ENCODE data around the gene SERPINB8. TPM values are rescaled to one million over a fixed set of nuclear protein-coding genes. Genes with fewer than 3 reads are reported as not detected.

SERPINB8 gene
- polyA plus RNA-seq, 4 donors = 6.7 to 15.7 (median 12.3) TPM

DNA sequence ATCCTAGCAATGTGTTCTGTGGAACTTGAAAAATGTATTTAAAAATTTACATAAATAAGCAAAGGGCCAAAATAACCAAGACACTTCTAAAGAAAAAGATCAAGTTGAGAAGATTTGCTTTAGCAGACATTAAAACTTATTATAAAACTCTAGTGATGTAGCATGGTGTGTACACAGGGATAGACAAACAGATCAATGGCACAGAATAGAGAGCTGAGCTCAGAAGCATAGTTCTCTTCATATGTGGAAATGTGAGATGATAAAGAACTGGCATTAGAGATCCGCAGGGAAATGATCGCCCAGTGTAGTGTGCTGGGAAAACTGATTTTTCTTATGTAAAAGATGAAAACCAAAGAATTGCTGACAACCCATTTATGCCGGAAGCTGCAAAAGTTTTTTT, 39.4 kb downstream of the SERPINB8 start:
- DNase-seq (no peak), FAIRE-seq (no peak)
- Histone ChIP-seq H3K36me3 (ENCODE audit: control insufficient read depth in 3 of 3, insufficient read depth in 2 of 3, low read depth in 1 of 3, low read length in 3 of 3) (no peaks in the 10 kb centered on the region), H3K9me3 (ENCODE audit: control insufficient read depth in 2 of 2, insufficient read depth in 1 of 2, low read depth in 1 of 2, low read length in 1 of 2) (no peaks in the 10 kb centered on the region), H3K4me3 (ENCODE audit: low read depth in 1 of 3, low read length in 3 of 3) (no peak overlapping the region), H3K27ac (ENCODE audit: low read depth in 1 of 3, low read length in 2 of 3) (no peak overlapping the region), H3K4me1 (ENCODE audit: control insufficient read depth in 3 of 3, insufficient read depth in 2 of 3, low read depth in 1 of 3, low read length in 2 of 3) (no peaks in the 10 kb centered on the region), H3K27me3 (ENCODE audit: control insufficient read depth in 3 of 3, insufficient read depth in 3 of 3, low read length in 3 of 3) (peaks cover 0 to 2% (median 0%) of the 10 kb centered on the region in 3 donors)
- 77 to 86% (median 81%) methylated on average over 3 of the region's 3 CpGs for WGBS, 3 donors

DNA sequence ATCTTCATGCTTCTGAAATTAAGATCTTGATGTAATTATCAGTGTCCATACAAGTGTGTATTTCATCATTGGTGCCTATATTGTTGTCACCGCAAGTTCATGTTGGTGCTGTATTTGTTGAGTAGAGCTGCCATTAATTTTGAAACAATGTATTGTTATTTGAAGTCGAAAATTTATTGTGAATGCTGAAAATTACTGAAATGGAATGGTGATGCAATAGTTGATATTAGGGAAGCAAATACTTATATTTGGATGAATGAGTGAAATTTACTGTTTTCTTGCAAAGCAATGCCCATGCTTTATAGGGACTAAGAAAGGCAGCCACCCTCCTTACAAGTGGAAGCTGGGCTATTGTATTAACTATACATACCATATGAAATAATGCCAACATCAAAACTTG, 41.6 kb downstream of the SERPINB8 start:
- H3K27me3 ChIP-seq (ENCODE audit: control insufficient read depth in 3 of 3, insufficient read depth in 3 of 3, low read length in 3 of 3) = no peaks in the 10 kb centered on the region
- H3K27ac ChIP-seq (ENCODE audit: low read depth in 1 of 3, low read length in 2 of 3) = no peak overlapping the region
- FAIRE-seq (no peak), DNase-seq (no peak)
- no peak overlapping the region for H3K4me3 ChIP-seq (ENCODE audit: low read depth in 1 of 3, low read length in 3 of 3)
- H3K9me3 ChIP-seq (ENCODE audit: control insufficient read depth in 2 of 2, insufficient read depth in 1 of 2, low read depth in 1 of 2, low read length in 1 of 2) = no peaks in the 10 kb centered on the region
- 83 to 86% (median 84%) methylated on average over 2 of the region's 2 CpGs for WGBS, 3 donors
- no peaks in the 10 kb centered on the region for H3K4me1 ChIP-seq (ENCODE audit: control insufficient read depth in 3 of 3, insufficient read depth in 2 of 3, low read depth in 1 of 3, low read length in 2 of 3)
- H3K36me3 ChIP-seq (ENCODE audit: control insufficient read depth in 3 of 3, insufficient read depth in 2 of 3, low read depth in 1 of 3, low read length in 3 of 3) = no peaks in the 10 kb centered on the region

DNA sequence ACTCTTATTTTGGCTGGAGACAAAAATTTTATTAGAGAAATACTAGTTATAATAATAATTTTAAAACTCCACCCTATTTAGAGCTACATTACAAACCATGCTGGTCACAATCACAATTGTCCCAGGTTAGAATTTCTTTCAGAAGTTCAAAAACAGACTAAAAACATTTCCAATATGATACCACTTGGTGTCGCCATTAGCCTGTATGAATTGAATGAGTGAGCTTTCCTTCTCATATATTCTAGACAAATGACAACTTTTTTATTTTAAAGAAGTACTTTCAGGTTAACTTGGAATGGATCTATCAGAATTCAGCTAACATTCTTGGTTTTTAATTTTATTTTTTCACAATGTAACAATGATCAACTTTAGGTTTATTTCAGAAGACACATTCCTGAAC, 48.0 kb downstream of the SERPINB8 start:
- WGBS, 3 donors = 5 to 7% (median 5%) methylated on average over 1 of the region's 1 CpG
- FAIRE-seq (peak; percentile 44), DNase-seq (peak; percentile 14 to 28)
- Histone ChIP-seq H3K4me1 (ENCODE audit: control insufficient read depth in 3 of 3, insufficient read depth in 2 of 3, low read depth in 1 of 3, low read length in 2 of 3) (no peaks in the 10 kb centered on the region), H3K9me3 (ENCODE audit: control insufficient read depth in 2 of 2, insufficient read depth in 1 of 2, low read depth in 1 of 2, low read length in 1 of 2) (no peaks in the 10 kb centered on the region), H3K27me3 (ENCODE audit: control insufficient read depth in 3 of 3, insufficient read depth in 3 of 3, low read length in 3 of 3) (no peaks in the 10 kb centered on the region), H3K4me3 (ENCODE audit: low read depth in 1 of 3, low read length in 3 of 3) (no peak overlapping the region), H3K27ac (ENCODE audit: low read depth in 1 of 3, low read length in 2 of 3) (no peak overlapping the region), H3K36me3 (ENCODE audit: control insufficient read depth in 3 of 3, insufficient read depth in 2 of 3, low read depth in 1 of 3, low read length in 3 of 3) (no peaks in the 10 kb centered on the region)

DNA sequence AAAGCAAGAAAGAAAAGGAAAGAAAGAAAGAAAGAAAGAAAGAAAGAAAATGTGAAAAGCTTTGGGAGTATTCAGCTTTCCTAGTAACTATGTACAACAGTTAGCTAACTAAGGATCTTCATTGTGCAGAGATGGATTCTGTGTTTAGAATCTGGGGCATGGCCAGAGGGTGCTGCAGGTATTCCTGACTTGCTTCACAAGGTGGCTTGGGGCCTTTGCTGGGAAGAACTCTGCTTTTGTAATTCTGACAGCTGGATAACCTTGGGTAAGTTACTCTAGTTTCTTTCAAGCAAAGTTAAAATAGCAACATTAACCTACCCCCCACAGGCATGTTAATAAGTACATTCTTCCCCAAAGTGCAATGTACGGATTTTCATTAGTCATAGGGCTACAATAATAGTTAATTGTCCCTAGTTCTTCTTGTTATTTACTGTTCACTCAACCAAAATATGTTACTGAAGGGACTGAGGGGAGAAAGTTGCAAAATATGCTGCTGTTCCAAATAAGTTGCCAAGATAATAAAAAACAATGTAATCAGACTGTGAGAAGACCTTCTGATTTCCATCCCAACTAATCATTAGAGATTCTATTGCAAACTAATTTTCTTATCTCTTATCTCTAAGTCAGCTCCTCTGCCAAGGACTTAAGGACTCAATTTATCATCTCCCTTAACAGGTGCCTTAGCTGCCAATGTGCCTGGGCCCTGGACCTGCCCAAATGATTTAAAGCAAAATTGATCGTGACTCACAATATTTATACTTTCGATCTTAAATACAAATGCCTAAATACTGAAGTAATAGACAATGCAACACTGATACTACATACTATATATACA, 50.3 kb downstream of the SERPINB8 start:
- H3K4me1 ChIP-seq (ENCODE audit: control insufficient read depth in 3 of 3, insufficient read depth in 2 of 3, low read depth in 1 of 3, low read length in 2 of 3) = no peaks in the 10 kb centered on the region
- 24 to 58% (median 34%) methylated on average over 3 of the region's 3 CpGs for WGBS, 3 donors
- no peak overlapping the region for H3K4me3 ChIP-seq (ENCODE audit: low read depth in 1 of 3, low read length in 3 of 3)

DNA sequence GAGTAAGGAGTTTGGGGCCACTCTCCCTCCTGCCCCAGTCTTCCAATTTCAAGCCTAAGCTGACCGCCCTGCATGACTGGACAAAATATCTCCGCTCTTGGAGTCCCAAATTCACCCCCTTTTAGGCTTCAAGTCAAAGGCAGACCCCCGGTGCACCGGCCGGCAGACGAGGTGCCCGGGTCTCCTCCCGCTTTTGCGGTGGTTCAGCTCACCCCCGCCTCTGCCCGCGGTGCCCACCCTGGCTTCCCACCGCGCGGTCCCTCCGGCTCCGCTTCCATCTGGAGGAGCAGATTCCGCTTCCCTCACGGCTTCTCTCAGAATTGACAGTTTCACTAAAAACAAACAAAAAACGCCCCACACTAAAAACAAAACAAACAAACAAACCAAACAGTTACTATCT, 56.5 kb downstream of the SERPINB8 start:
- DNase-seq (no peak), FAIRE-seq (no peak)
- H3K4me3 ChIP-seq (ENCODE audit: low read depth in 1 of 3, low read length in 3 of 3) = no peak overlapping the region
- H3K9me3 ChIP-seq (ENCODE audit: control insufficient read depth in 2 of 2, insufficient read depth in 1 of 2, low read depth in 1 of 2, low read length in 1 of 2) = no peaks in the 10 kb centered on the region
- H3K27ac ChIP-seq (ENCODE audit: low read depth in 1 of 3, low read length in 2 of 3) = no peak overlapping the region
- WGBS, 3 donors = 89 to 93% (median 90%) methylated on average over 20 of the region's 20 CpGs
- no peaks in the 10 kb centered on the region for H3K4me1 ChIP-seq (ENCODE audit: control insufficient read depth in 3 of 3, insufficient read depth in 2 of 3, low read depth in 1 of 3, low read length in 2 of 3)
- H3K36me3 ChIP-seq (ENCODE audit: control insufficient read depth in 3 of 3, insufficient read depth in 2 of 3, low read depth in 1 of 3, low read length in 3 of 3) = no peaks in the 10 kb centered on the region
- no peaks in the 10 kb centered on the region for H3K27me3 ChIP-seq (ENCODE audit: control insufficient read depth in 3 of 3, insufficient read depth in 3 of 3, low read length in 3 of 3)

More for the DNA sequence above, 50.3 kb downstream of the SERPINB8 start:
- no peaks in the 10 kb centered on the region for H3K27me3 ChIP-seq (ENCODE audit: control insufficient read depth in 3 of 3, insufficient read depth in 3 of 3, low read length in 3 of 3)
- no peak overlapping the region for H3K27ac ChIP-seq (ENCODE audit: low read depth in 1 of 3, low read length in 2 of 3)
- H3K9me3 ChIP-seq (ENCODE audit: control insufficient read depth in 2 of 2, insufficient read depth in 1 of 2, low read depth in 1 of 2, low read length in 1 of 2) = no peaks in the 10 kb centered on the region
- FAIRE-seq (no peak), DNase-seq (no peak)
- no peaks in the 10 kb centered on the region for H3K36me3 ChIP-seq (ENCODE audit: control insufficient read depth in 3 of 3, insufficient read depth in 2 of 3, low read depth in 1 of 3, low read length in 3 of 3)

GRCh38 chr18:64027931-64028695, 58.2 kb downstream of the SERPINB8 start:
- H3K36me3 ChIP-seq (ENCODE audit: control insufficient read depth in 3 of 3, insufficient read depth in 2 of 3, low read depth in 1 of 3, low read length in 3 of 3) = no peaks in the 10 kb centered on the region
- H3K4me3 ChIP-seq (ENCODE audit: low read depth in 1 of 3, low read length in 3 of 3) = no peak overlapping the region
- FAIRE-seq = no peak
- no peak overlapping the region for H3K27ac ChIP-seq (ENCODE audit: low read depth in 1 of 3, low read length in 2 of 3)
- 59 to 75% (median 66%) methylated on average over 4 of the region's 4 CpGs for WGBS, 3 donors
- H3K27me3 ChIP-seq (ENCODE audit: control insufficient read depth in 3 of 3, insufficient read depth in 3 of 3, low read length in 3 of 3) = no peaks in the 10 kb centered on the region
- no peak for DNase-seq
- H3K9me3 ChIP-seq (ENCODE audit: control insufficient read depth in 2 of 2, insufficient read depth in 1 of 2, low read depth in 1 of 2, low read length in 1 of 2) = no peaks in the 10 kb centered on the region
- H3K4me1 ChIP-seq (ENCODE audit: control insufficient read depth in 3 of 3, insufficient read depth in 2 of 3, low read depth in 1 of 3, low read length in 2 of 3) = no peaks in the 10 kb centered on the region

DNA sequence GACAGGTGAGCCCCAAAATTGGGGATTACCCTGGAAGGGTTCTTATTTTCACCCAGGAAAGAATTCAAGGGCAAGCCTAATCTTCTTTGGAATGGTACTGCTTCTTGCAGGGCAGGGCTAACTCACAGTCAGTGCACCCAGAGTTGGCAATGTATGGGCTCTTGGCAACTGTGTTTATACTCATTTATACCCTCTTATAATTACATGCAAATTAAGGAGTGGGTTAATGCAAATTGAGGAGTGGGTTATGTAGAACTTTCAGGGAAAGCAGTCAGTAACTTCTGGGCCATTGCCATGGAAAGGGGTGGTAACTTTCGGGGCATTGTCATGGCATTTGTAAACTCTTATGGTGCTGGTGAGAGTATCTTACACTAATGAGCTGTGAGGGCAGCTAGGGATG, 59.2 kb downstream of the SERPINB8 start:
- H3K4me3 ChIP-seq (ENCODE audit: low read depth in 1 of 3, low read length in 3 of 3) = no peak overlapping the region
- H3K27ac ChIP-seq (ENCODE audit: low read depth in 1 of 3, low read length in 2 of 3) = no peak overlapping the region
- no peaks in the 10 kb centered on the region for H3K9me3 ChIP-seq (ENCODE audit: control insufficient read depth in 2 of 2, insufficient read depth in 1 of 2, low read depth in 1 of 2, low read length in 1 of 2)
- no peaks in the 10 kb centered on the region for H3K27me3 ChIP-seq (ENCODE audit: control insufficient read depth in 3 of 3, insufficient read depth in 3 of 3, low read length in 3 of 3)
- WGBS, 3 donors = 38 to 83% (median 73%) methylated on average over 1 of the region's 1 CpG
- H3K4me1 ChIP-seq (ENCODE audit: control insufficient read depth in 3 of 3, insufficient read depth in 2 of 3, low read depth in 1 of 3, low read length in 2 of 3) = no peaks in the 10 kb centered on the region
- no peaks in the 10 kb centered on the region for H3K36me3 ChIP-seq (ENCODE audit: control insufficient read depth in 3 of 3, insufficient read depth in 2 of 3, low read depth in 1 of 3, low read length in 3 of 3)
- DNase-seq (no peak), FAIRE-seq (no peak)

- no peaks in the 10 kb centered on the region for H3K9me3 ChIP-seq (ENCODE audit: control insufficient read depth in 2 of 2, insufficient read depth in 1 of 2, low read depth in 1 of 2, low read length in 1 of 2)
- no peak overlapping the region for H3K27ac ChIP-seq (ENCODE audit: low read depth in 1 of 3, low read length in 2 of 3)
- DNase-seq = no peak
- no peak overlapping the region for H3K4me3 ChIP-seq (ENCODE audit: low read depth in 1 of 3, low read length in 3 of 3)
- WGBS, 3 donors = 57 to 83% (median 65%) methylated on average over 3 of the region's 3 CpGs
- no peaks in the 10 kb centered on the region for H3K36me3 ChIP-seq (ENCODE audit: control insufficient read depth in 3 of 3, insufficient read depth in 2 of 3, low read depth in 1 of 3, low read length in 3 of 3)
- H3K4me1 ChIP-seq (ENCODE audit: control insufficient read depth in 3 of 3, insufficient read depth in 2 of 3, low read depth in 1 of 3, low read length in 2 of 3) = no peaks in the 10 kb centered on the region
- no peaks in the 10 kb centered on the region for H3K27me3 ChIP-seq (ENCODE audit: control insufficient read depth in 3 of 3, insufficient read depth in 3 of 3, low read length in 3 of 3)
- FAIRE-seq = no peak
These were observed 61.5 kb downstream of the SERPINB8 start for GRCh38 chr18:64031411-64031810.
